RWPE1 (cell line): ENCODE measurements around the gene DCLK2.
A peak's percentile ranks its signal among the peaks of the same experiment; 100 is the strongest.

Experiments used
- CTCF ChIA-PET: fragments of 350-600 bp; sonication (Branson Sonifier 250); formaldehyde crosslinking; extraction: SDS; loops from one replicate; lab custom pipeline; 2021; lab: Yijun Ruan, JAX
- POLR2A ChIA-PET: fragments of 400-600 bp; formaldehyde crosslinking; extraction: SDS; loops from one replicate; lab custom pipeline; 2020; ENCODE audit warnings: antibody characterized with exemption; ENCODE audit not compliant: low non-redundant PET; lab: Yijun Ruan, JAX
- DNase-seq: peaks from one replicate; pipeline ENCODE4 v3.0.0; 2012; ENCODE audit warnings: low spot score
- H3K27ac ChIP-seq: fragments of 450-650 bp; 2 replicates; pipeline ENCODE4 v1.5.1; 2017
- TF ChIP-seq, protein P1 (sequence below): fragments of 450-650 bp; conservative IDR thresholded peaks from 2 replicates; pipeline ENCODE4 v1.5.1; 2017; ENCODE audit warnings: low read depth, mild to moderate bottlenecking

The DCLK2 gene

DNA sequence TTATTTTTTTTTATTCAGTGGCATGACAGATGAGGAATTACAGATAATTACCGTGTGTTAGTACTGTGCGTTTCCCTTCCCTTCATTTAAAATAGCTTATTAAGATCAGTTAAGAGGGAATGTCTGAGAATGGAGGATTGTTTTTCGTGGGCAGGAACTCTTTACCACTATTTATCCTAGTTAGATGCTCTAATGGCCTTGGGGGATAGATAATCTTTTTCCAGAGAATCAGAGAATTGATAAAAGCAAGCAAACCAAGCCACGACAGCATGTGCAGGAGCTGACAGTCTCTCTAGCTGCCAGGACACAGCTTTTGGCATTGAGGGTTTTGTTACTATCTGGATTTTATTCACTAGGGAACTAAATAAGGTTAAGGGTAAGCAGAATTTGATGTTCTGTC lies 128.7 kb downstream of the DCLK2 start:
- DNase-seq, result no peak
- no peak overlapping the region for H3K27ac ChIP-seq
- CTCF ChIA-PET, result no interaction called here
- POLR2A ChIA-PET, result no interaction called here
- TF ChIP-seq, protein P1, sequence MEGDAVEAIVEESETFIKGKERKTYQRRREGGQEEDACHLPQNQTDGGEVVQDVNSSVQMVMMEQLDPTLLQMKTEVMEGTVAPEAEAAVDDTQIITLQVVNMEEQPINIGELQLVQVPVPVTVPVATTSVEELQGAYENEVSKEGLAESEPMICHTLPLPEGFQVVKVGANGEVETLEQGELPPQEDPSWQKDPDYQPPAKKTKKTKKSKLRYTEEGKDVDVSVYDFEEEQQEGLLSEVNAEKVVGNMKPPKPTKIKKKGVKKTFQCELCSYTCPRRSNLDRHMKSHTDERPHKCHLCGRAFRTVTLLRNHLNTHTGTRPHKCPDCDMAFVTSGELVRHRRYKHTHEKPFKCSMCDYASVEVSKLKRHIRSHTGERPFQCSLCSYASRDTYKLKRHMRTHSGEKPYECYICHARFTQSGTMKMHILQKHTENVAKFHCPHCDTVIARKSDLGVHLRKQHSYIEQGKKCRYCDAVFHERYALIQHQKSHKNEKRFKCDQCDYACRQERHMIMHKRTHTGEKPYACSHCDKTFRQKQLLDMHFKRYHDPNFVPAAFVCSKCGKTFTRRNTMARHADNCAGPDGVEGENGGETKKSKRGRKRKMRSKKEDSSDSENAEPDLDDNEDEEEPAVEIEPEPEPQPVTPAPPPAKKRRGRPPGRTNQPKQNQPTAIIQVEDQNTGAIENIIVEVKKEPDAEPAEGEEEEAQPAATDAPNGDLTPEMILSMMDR, result no peak

DNA sequence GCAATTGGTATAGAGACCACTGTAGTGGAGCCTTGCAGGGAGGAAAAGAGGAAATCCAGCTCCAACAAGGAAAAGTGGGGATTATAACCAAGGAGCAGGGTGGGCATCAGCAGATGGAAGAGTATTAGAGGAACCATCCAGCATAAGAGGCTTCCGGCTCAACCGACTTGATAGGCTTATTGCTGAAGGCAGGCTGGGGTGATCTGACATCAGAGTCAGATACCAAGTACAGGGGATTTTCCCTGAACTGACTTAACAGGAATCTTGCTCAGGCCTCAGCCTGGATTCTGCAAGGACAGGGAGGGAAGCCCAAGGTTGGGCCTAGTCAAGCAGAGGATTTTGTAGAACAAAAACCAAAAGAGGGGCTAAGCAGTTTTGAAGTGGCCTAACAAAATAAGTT lies 129.6 kb downstream of the DCLK2 start:
- ChIA-PET CTCF (no interaction called here), POLR2A (no interaction called here)
- no peak for DNase-seq
- TF ChIP-seq, protein P1, result no peak
- no peak overlapping the region for H3K27ac ChIP-seq

DNA sequence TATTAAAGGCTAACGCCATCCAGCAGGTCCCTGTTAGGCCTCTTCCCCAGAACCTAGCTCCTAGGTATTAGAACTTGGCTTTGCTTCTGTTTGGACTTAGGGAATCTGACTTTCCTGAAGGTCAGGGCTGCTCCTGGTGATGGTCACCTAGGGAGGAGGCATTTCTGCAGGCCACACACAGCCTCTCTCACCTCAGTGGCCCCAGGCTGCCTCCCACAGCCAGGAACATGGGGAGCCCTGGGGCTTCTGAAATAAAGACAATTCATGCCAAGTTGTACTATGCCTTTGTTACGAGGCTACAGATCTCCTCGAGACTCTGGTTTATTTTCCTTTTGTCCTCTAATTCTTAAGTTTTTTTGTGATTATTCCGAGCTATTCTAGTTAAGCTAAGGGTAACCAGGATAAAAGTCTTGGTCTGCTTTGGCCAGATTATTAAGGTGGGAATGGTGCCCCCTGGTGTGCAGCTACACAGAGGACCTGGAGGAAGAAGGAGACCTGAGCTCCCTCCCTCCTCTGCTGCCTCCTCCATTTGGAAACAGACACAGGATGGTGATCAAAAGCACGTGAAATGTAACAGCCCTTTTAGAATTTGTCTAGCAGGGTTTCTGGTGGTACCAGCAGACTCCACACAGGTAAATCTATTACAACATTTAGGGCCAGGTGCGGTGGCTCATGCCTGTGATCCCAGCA lies 131.0 kb downstream of the DCLK2 start:
- TF ChIP-seq, protein P1, result peak; percentile 33
- no peak overlapping the region for H3K27ac ChIP-seq
- ChIA-PET CTCF (interaction anchor here (0.5 to 1.1 kb wide), 3 partner anchors 31 to 130 kb away, joined by 3 to 8 read pairs (median 8); no protein-coding TSS in a partner anchor), POLR2A (no interaction called here)
- peak; percentile 45 for DNase-seq

DNA sequence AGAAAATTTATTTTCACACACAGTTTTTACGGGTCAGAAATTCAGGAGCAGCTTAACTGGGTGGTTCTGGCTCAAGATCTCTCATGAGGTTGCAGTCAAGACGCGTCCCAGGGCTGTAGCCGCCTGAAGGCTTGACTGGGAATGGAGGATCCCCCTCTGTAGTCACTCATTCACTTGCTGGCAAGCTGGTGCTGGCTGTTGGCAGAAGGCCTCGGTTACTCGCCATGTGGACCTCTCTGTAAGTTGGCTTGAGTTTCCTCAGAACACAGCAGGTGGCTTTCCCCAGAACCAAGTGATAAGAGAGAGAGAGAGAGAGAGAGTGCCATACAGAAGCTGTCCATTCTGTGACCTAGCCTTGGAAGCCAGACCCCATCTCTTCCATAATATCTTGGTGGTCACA lies 132.8 kb downstream of the DCLK2 start:
- H3K27ac ChIP-seq, result no peak overlapping the region
- ChIA-PET POLR2A (no interaction called here), CTCF (interaction anchor here (0.5 to 1.1 kb wide), 3 partner anchors 152 to 335 kb away, joined by 3 to 4 read pairs (median 3); no protein-coding TSS in a partner anchor)
- DNase-seq, result no peak
- TF ChIP-seq, protein P1, result no peak

DNA sequence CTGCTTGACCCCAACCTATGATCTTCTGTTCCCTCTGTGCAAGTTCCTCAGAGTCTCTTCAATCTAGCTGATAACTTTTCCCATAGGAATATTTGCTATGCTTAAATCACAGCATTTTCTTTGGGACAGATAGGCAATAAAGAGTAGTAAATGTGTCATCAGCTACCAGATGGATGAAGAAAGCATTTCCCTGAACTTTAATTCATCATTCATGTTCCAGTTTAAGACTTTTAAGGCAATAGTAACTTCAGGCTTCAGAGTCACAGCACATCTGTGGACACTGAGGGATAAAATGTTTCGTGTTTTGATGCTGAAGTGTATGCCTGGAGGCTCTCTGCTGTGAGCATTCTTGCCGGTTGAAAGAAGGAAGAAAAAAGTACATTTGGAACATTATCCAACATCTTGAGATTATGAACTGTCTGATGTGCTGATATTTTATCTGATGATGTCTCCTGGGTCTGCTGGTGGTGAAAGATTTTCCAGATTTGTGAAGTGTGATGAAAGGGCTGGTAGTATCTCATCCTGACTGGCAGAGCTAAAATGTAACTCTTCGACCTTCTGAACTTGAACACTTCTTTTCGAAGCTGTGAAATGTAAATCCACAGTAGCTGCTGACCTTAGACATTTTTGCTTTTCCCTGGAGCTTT lies 133.7 kb downstream of the DCLK2 start:
- CTCF ChIA-PET, result interaction anchor here (0.5 to 1.1 kb wide), 3 partner anchors 56 to 336 kb away, joined by 3 to 4 read pairs (median 3); no protein-coding TSS in a partner anchor
- H3K27ac ChIP-seq, result no peak overlapping the region
- TF ChIP-seq, protein P1, result no peak
- DNase-seq, result no peak
- POLR2A ChIA-PET, result no interaction called here

DNA sequence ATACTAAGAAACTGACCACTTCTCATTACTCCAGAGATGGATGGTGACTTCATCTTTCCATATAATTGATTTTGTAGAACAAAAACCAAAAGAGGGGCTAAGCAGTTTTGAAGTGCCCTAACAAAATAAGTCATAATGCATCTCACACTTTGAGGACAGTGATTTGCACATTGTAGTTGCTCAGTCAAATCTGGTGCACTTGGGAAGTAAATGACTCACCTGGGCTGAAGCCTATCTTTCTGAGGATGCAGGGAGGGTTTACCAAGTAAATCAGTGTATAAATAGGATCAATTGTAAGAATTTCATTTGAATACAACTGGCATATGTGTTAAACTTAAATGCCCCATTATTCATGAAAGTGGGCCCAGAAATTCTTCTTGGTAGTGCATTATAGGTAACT lies 134.2 kb downstream of the DCLK2 start:
- TF ChIP-seq, protein P1, result no peak
- DNase-seq, result no peak
- no peak overlapping the region for H3K27ac ChIP-seq
- POLR2A ChIA-PET, result no interaction called here
- CTCF ChIA-PET, result interaction anchor here (1.1 kb wide), 1 partner anchor 201 kb away, joined by 3 read pairs; no protein-coding TSS in a partner anchor
